Chondrocyte (in vitro differentiated cells): ENCODE results near the gene RASGRF1. TPM values are rescaled to one million over a fixed set of nuclear protein-coding genes. Genes with fewer than 3 reads are reported as not detected.

ENCODE experiments used
- DNase-seq: peaks from one replicate; pipeline ENCODE4 v3.0.0; 2021; ENCODE audit warnings: mixed read lengths, low spot score
- H3K27ac Mint-ChIP-seq: one replicate; pipeline ENCODE4 v1.8.0; 2021; ENCODE audit warnings: mild to moderate bottlenecking, moderate library complexity, mixed read lengths; ENCODE audit not compliant: unreplicated experiment
- H3K27me3 Mint-ChIP-seq: 2 replicates; pipeline ENCODE4 v1.8.0; 2021; ENCODE audit warnings: low read depth, mixed read lengths
- H3K36me3 Mint-ChIP-seq: 2 replicates; pipeline ENCODE4 v1.8.0; 2021; ENCODE audit warnings: low read depth, mixed read lengths
- H3K4me1 Mint-ChIP-seq: 2 replicates; pipeline ENCODE4 v1.8.0; 2021; ENCODE audit warnings: low read depth, mild to moderate bottlenecking, mixed read lengths
- H3K4me3 Mint-ChIP-seq: one replicate; pipeline ENCODE4 v1.8.0; 2021; ENCODE audit warnings: mild to moderate bottlenecking, moderate library complexity, mixed read lengths; ENCODE audit not compliant: unreplicated experiment
- H3K9me3 Mint-ChIP-seq: 2 replicates; pipeline ENCODE4 v1.8.0; 2021; ENCODE audit warnings: low read depth, mixed read lengths
- CTCF ChIP-seq: fragments of 200-600 bp; sonication (generic); IDR thresholded peaks from 2 replicates; pipeline ENCODE4 v1.5.0; 2021; ENCODE audit warnings: antibody characterized with exemption, mild to moderate bottlenecking, moderate library complexity
- total RNA-seq: library from RNA; stranded (reverse); gene quantifications from 3 replicates; pipeline ENCODE4 v1.2.1, GENCODE V29; 2021

The RASGRF1 gene
- total RNA-seq, 1 donor from 2014 or later: 0.10 TPM

- no peak for DNase-seq
- Mint-ChIP-seq H3K9me3 (no peaks in the 10 kb centered on the region), H3K27ac (no peak overlapping the region), H3K27me3 (no peaks in the 10 kb centered on the region), H3K4me3 (no peak overlapping the region), H3K4me1 (peaks cover 35% of the 10 kb centered on the region), H3K36me3 (peaks cover 36% of the 10 kb centered on the region)
- TF ChIP-seq CTCF: peak; percentile 56
Observed at GRCh38 chr15:78914027-78914764, 176.4 kb downstream of the RASGRF1 start.

- Mint-ChIP-seq H3K27me3 (no peaks in the 10 kb centered on the region), H3K36me3 (peaks cover 39% of the 10 kb centered on the region), H3K4me3 (no peak overlapping the region), H3K9me3 (no peaks in the 10 kb centered on the region), H3K27ac (peak overlapping the region; percentile 15), H3K4me1 (peaks cover 37% of the 10 kb centered on the region)
- TF ChIP-seq CTCF: no peak
- no peak for DNase-seq
Observed at GRCh38 chr15:78913012-78913411, 177.6 kb downstream of the RASGRF1 start.

GRCh38 chr15:78912316-78912715 is 178.3 kb downstream of the RASGRF1 start:
- no peak for DNase-seq
- no peak for TF ChIP-seq CTCF
- Mint-ChIP-seq H3K4me1 (peaks cover 40% of the 10 kb centered on the region), H3K27ac (peak overlapping the region; percentile 37), H3K36me3 (peaks cover 39% of the 10 kb centered on the region), H3K4me3 (no peak overlapping the region), H3K27me3 (no peaks in the 10 kb centered on the region), H3K9me3 (no peaks in the 10 kb centered on the region)

GRCh38 chr15:78910271-78910670 is 180.3 kb downstream of the RASGRF1 start:
- no peaks in the 10 kb centered on the region for H3K27me3 Mint-ChIP-seq
- H3K4me1 Mint-ChIP-seq: peaks cover 45% of the 10 kb centered on the region
- H3K4me3 Mint-ChIP-seq: no peak overlapping the region
- DNase-seq: no peak
- peaks cover 52% of the 10 kb centered on the region for H3K36me3 Mint-ChIP-seq
- H3K9me3 Mint-ChIP-seq: no peaks in the 10 kb centered on the region
- H3K27ac Mint-ChIP-seq: no peak overlapping the region
- no peak for TF ChIP-seq CTCF

Other genes with a start within 250 kb of the RASGRF1 start
- 491 to 545 TPM (median 512 TPM) in 3 replicates for gene MORF4L1, start 217.9 kb downstream of the RASGRF1 start, total RNA-seq
- 12.0 to 22.5 TPM (median 22.0 TPM) in 3 replicates for gene CTSH, start 145.7 kb downstream of the RASGRF1 start, total RNA-seq
- 0.07 to 1.3 TPM (median 0.92 TPM) in 3 replicates for gene ANKRD34C, start 191.9 kb upstream of the RASGRF1 start, total RNA-seq
- 136 to 182 TPM (median 174 TPM) in 3 replicates for gene TMED3, start 220.3 kb upstream of the RASGRF1 start, total RNA-seq